Endometrial microvascular endothelial cells (primary cell): ENCODE results near the gene MCTP1. TPM values are rescaled to one million over a fixed set of nuclear protein-coding genes. Genes with fewer than 3 reads are reported as not detected.

ENCODE experiments used
- in situ Hi-C: cut with HindIII; loops from 2 replicates; pipeline ENCODE4 v1.10.0; 2017; ENCODE audit warnings: low sequenced_read_pairs, low pct_unique_long_range_greater_than_20kb; ENCODE audit errors: inconsistent ontology term
- total RNA-seq: library from RNA; depleted of rRNA; stranded (reverse); fragments of >200 nt; gene quantifications from one replicate; pipeline ENCODE4 v1.2.3, GENCODE V29; 2015; ENCODE audit errors: inconsistent ontology term

Gene MCTP1
- total RNA-seq, 1 donor from 2014 or later: 53.8 TPM

DNA sequence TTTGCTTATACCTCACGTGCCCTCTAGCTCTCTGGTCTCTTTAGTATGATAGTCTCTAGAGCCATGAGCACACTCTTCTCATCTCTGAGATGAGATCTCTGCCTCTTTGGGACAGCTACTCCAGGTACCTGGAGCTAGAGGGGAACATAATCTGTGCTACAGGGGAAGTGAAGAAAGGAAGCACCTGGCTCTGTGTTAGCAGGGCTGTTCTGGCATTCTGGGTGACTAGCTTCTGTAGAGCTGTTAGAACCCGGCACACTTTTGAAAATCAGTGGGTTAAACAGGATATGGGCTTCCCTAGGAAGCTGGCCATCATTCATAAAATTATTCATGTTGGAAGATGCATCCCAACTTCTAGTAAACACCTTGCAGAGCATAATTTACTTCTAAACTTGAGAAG, 224.8 kb downstream of the MCTP1 start:
- in situ Hi-C loops: no loop called here

DNA sequence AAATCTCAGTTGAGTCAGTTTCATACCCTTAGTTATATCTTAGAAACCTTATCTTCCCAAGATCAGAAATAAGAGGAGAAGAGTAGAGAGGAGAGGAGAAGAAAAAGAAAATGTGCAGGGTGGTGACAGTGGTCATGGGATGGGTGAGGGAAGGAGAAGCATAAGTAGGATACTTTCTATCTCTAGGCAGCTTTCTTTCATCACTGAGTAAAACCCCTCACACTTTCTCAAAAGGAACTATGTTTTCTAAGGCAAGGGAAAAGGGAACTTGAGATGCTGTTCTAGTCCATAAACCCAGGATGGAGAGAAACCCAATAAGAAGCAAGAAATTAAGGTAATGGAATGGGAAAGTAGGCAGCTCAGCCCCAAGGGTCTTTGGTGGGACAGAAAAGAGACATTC, 225.3 kb downstream of the MCTP1 start:
- in situ Hi-C loops: no loop called here

GRCh38 chr5:95057615-95058014, 227.3 kb downstream of the MCTP1 start:
- in situ Hi-C loops: no loop called here

DNA sequence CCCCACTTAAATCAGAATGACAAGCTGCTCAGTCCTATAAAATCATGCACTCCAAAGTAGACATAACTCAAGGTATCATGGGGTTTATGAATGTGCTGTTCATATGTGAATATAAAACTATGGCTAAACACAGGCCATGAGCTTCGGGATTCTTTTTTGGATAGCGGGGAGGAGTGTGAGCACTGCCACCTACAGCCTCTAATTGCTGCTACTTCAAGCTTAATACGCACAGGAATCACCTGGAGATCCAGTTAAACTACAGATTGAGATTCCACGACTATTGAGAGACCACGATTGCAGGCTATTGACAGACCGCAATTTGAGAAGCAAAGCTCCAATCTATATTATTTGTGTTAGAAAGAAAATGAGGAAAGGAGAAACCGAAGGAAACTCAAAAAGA, 231.6 kb downstream of the MCTP1 start:
- in situ Hi-C loops: no loop called here

- in situ Hi-C loops: no loop called here
Measured at GRCh38 chr5:95050708-95051107, 234.2 kb downstream of the MCTP1 start.

- in situ Hi-C loops: no loop called here
Measured at GRCh38 chr5:95048628-95049027, 236.3 kb downstream of the MCTP1 start.

DNA sequence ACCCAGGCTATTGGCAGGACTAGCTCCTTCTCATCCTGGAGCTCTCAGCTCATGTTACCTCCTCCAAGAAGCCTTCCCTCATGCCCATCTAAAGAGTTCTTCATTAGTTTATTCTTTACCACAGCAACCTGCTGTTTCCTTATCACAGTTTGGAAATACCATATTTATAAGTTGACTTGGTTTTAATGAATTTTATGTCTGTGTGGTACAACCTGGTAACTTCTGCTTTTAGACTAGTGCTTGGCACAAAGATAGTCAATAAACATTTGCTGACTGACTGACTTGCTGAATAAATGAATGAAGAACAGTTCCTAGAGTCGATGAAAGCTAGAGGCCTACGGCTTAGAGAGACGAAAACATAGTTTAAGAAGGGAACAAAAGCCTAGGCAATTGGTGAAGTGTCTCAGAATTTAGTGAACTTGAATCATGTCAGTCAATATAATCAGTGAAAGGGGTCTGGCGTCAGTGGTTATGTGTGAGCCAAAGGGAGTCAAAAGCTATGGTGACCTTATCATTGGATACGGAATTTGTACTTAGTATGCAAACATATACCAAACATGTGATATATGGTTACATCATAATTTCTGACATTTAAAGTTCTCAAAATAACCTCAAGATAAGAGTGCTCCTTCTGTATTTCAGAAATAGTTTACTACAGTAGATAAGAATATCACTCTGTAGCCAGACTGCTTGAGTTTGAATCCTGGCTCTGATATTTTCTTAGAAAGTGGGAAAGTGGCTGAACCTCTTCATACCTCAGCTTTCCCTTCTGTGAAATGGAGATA, 239.5 kb downstream of the MCTP1 start:
- in situ Hi-C loops: no loop called here

- in situ Hi-C loops: no loop called here
Measured at GRCh38 chr5:95044096-95044495, 240.8 kb downstream of the MCTP1 start.

GRCh38 chr5:95043648-95044047, 241.2 kb downstream of the MCTP1 start:
- in situ Hi-C loops: no loop called here

DNA sequence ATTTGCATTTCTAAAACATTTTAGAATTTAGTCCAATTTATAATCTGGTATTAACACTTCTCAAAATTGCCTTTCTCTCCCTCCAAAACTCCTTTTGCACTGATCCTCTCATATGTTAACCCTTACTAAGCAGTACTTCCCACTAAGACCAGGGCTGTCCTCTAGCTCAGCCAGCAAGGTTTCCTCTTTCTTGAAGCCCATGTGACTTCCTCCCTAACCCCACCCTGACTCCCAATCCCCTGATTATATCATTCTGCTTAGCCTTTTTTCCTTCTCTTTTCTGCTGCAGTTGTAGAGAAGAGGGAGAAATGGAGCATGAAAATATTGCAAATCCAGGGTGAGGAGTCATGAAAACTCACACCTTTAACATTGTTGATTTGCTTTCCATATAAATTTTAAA, 241.7 kb downstream of the MCTP1 start:
- in situ Hi-C loops: no loop called here

DNA sequence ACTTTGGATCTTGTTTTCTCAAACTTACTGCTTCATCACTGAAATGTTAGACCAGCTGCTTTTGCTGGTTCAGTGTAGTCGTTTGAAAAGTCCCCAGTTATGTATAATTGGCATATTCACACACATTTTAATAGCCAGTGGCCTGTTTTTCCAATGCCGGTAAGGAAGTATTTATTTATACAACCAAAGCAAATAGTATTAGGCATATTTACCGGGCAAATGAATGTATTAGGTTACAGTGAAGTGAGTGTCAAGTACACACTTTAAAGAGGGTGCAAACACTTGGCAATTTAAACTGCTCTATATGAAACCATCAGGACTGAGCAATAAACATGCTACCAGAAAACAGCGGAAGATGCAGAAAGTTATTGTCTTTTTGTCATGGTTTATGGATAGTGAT, 242.9 kb downstream of the MCTP1 start:
- in situ Hi-C loops: no loop called here

GRCh38 chr5:95035891-95036685, 248.8 kb downstream of the MCTP1 start:
- in situ Hi-C loops: no loop called here

- in situ Hi-C loops: no loop called here
Measured at GRCh38 chr5:95032801-95033200, 252.1 kb downstream of the MCTP1 start.

GRCh38 chr5:95029569-95030366, 255.1 kb downstream of the MCTP1 start:
- in situ Hi-C loops: no loop called here

GRCh38 chr5:95027775-95028174, 257.1 kb downstream of the MCTP1 start:
- in situ Hi-C loops: no loop called here

DNA sequence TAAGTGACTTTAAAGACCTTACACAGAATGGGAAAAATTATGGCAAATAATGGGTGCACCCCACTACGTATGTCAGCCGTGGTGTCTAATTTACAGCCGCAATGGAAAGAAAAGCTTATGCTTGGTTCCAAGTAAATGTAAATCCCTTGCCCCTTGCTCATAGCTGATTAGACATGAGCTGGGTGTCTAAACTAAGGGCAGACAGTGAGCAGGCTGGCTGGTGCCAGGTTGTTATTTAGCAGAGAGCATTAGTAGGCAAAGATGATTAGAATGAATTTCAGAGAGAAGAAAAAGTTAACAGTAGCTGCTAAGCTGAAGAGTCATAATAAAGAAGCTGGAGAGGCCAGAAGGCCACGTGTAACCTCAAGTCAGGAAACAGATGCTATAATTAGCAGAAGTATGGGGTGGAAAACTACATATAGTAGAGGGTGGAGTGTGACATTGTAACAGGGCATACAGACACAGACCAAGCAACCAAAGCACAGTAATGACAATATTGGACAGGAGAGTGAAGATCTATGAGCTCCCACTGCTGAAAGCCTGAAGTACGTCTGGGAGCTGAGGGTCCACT, 257.7 kb downstream of the MCTP1 start:
- in situ Hi-C loops: no loop called here

GRCh38 chr5:95026718-95027117, 258.2 kb downstream of the MCTP1 start:
- in situ Hi-C loops: no loop called here

GRCh38 chr5:95022967-95023695, 261.8 kb downstream of the MCTP1 start:
- in situ Hi-C loops: no loop called here

DNA sequence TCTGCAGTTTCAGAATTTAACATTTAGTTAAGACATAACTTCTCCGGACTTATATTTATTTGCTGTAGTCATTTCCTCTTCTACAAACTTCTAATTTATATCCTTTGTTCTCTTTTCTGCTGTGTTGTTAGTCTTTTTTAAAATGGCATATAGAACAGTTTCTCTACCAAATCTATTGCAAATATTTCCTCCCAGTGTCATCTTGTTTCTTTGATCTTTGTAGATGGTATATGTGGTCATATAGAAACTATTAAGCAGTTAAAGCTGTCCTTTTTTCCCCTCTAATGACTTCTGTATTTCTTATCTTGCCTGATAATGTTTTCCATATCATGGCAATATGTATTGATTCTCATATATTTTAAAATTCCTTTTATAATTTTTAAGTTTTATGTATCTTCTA, 264.5 kb downstream of the MCTP1 start:
- in situ Hi-C loops: no loop called here
